Neural crest cell (in vitro differentiated cells): ENCODE measurements around the gene SPACA7. TPM values are rescaled to one million over a fixed set of nuclear protein-coding genes. Genes with fewer than 3 reads are reported as not detected.

Experiments used
- DNase-seq: peaks from one replicate; pipeline ENCODE4 v3.0.0; 2021; ENCODE audit warnings: low read depth, mixed read lengths, low spot score
- H3K27ac Mint-ChIP-seq: one replicate; pipeline ENCODE4 v1.8.0; 2021; ENCODE audit warnings: mild to moderate bottlenecking, mixed read lengths; ENCODE audit not compliant: unreplicated experiment
- H3K27me3 Mint-ChIP-seq: 2 replicates; pipeline ENCODE4 v1.8.0; 2021; ENCODE audit warnings: low read depth, mild to moderate bottlenecking, mixed read lengths
- H3K36me3 Mint-ChIP-seq: 2 replicates; pipeline ENCODE4 v1.8.0; 2021; ENCODE audit warnings: low read depth, mild to moderate bottlenecking, mixed read lengths
- H3K4me1 Mint-ChIP-seq: 2 replicates; pipeline ENCODE4 v1.8.0; 2021; ENCODE audit warnings: mixed read lengths
- H3K4me3 Mint-ChIP-seq: one replicate; pipeline ENCODE4 v1.8.0; 2021; ENCODE audit warnings: mild to moderate bottlenecking, mixed read lengths
- H3K9me3 Mint-ChIP-seq: 2 replicates; pipeline ENCODE4 v1.8.0; 2021; ENCODE audit warnings: mixed read lengths
- total RNA-seq: library from RNA; stranded (reverse); gene quantifications from 2 replicates; pipeline ENCODE4 v1.2.1, GENCODE V29; 2021
- TF ChIP-seq, protein P1 (sequence below): fragments of 200-600 bp; sonication (generic); conservative IDR thresholded peaks from 2 replicates; pipeline ENCODE4 v1.5.0; 2021; ENCODE audit warnings: antibody characterized with exemption, mild to moderate bottlenecking

Gene SPACA7
- total RNA-seq, 1 donor from 2014 or later = not detected

DNA sequence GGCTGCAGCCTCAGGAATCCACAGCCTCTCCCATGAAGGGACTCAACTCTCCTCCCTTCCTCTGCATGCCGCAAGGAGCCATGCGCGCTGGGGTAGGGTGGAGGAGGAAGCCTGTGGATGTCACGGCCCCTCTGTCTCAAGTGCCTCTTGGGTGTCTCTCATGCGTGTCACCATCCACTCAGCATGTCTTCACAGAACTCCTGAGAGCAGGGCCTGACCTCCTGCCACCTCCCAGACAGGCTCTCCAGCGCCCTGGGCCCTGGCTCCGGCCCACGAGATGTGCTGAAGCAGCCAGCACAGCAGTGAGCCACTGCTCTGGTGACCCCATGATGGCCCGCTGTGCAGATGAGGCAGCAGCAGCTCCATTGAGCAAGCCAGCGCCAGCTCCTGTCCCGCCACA is 25.9 kb upstream of the SPACA7 start:
- Mint-ChIP-seq H3K4me3 (no peak overlapping the region), H3K27ac (no peak overlapping the region), H3K36me3 (no peaks in the 10 kb centered on the region), H3K4me1 (peaks cover 33% of the 10 kb centered on the region), H3K9me3 (no peaks in the 10 kb centered on the region), H3K27me3 (peaks cover 24% of the 10 kb centered on the region)
- TF ChIP-seq, protein P1, sequence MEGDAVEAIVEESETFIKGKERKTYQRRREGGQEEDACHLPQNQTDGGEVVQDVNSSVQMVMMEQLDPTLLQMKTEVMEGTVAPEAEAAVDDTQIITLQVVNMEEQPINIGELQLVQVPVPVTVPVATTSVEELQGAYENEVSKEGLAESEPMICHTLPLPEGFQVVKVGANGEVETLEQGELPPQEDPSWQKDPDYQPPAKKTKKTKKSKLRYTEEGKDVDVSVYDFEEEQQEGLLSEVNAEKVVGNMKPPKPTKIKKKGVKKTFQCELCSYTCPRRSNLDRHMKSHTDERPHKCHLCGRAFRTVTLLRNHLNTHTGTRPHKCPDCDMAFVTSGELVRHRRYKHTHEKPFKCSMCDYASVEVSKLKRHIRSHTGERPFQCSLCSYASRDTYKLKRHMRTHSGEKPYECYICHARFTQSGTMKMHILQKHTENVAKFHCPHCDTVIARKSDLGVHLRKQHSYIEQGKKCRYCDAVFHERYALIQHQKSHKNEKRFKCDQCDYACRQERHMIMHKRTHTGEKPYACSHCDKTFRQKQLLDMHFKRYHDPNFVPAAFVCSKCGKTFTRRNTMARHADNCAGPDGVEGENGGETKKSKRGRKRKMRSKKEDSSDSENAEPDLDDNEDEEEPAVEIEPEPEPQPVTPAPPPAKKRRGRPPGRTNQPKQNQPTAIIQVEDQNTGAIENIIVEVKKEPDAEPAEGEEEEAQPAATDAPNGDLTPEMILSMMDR = no peak
- DNase-seq = no peak

DNA sequence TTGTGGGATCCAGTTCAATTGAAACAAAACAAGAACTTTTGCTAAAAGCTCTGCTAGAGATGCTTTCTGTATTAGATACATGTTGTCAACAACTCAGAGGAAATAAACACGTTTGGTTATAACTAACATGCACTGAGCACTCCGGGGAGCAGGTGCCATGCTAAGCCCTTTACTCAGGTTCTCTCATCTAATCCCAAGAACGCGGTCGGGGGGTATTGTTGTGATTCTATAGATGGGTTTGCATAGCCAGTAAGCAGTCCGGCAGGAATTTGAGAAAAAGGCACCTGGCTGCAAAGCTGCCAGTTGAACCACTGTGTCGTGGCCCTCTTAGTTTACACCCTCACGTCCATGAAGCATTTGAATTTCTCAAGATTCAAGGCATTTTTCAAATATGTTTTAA is 24.3 kb upstream of the SPACA7 start:
- no peak overlapping the region for H3K4me3 Mint-ChIP-seq
- H3K27me3 Mint-ChIP-seq = peaks cover 8% of the 10 kb centered on the region
- H3K27ac Mint-ChIP-seq = no peak overlapping the region

DNA sequence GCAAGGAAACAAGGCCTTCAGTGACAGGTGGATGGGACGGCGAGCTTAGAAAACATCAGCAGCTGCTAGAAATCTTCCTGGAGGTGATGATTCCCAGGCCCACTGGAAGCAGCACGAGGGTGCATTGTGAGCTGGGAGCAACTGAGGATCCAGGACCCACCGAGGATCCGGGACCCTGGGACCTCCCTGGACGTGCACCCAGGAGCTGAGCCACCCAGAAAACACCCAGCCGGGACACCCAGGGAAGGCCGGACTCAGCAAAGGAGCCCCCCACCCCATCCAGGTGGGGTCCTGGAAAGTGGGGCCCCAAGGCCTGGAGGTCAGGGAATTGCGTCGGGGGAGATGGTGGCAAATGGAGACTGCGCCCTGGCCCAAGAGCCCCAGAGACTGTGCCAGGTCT is 22.3 kb upstream of the SPACA7 start:
- Mint-ChIP-seq H3K9me3 (peaks cover 7% of the 10 kb centered on the region), H3K27ac (no peak overlapping the region), H3K4me3 (no peak overlapping the region), H3K27me3 (no peaks in the 10 kb centered on the region), H3K36me3 (peaks cover 5% of the 10 kb centered on the region), H3K4me1 (peaks cover 13% of the 10 kb centered on the region)
- TF ChIP-seq, protein P1 = no peak
- no peak for DNase-seq

More for the DNA sequence above, 24.3 kb upstream of the SPACA7 start:
- Mint-ChIP-seq H3K36me3 (no peaks in the 10 kb centered on the region), H3K9me3 (no peaks in the 10 kb centered on the region), H3K4me1 (peaks cover 20% of the 10 kb centered on the region)
- TF ChIP-seq, protein P1 = no peak
- no peak for DNase-seq

DNA sequence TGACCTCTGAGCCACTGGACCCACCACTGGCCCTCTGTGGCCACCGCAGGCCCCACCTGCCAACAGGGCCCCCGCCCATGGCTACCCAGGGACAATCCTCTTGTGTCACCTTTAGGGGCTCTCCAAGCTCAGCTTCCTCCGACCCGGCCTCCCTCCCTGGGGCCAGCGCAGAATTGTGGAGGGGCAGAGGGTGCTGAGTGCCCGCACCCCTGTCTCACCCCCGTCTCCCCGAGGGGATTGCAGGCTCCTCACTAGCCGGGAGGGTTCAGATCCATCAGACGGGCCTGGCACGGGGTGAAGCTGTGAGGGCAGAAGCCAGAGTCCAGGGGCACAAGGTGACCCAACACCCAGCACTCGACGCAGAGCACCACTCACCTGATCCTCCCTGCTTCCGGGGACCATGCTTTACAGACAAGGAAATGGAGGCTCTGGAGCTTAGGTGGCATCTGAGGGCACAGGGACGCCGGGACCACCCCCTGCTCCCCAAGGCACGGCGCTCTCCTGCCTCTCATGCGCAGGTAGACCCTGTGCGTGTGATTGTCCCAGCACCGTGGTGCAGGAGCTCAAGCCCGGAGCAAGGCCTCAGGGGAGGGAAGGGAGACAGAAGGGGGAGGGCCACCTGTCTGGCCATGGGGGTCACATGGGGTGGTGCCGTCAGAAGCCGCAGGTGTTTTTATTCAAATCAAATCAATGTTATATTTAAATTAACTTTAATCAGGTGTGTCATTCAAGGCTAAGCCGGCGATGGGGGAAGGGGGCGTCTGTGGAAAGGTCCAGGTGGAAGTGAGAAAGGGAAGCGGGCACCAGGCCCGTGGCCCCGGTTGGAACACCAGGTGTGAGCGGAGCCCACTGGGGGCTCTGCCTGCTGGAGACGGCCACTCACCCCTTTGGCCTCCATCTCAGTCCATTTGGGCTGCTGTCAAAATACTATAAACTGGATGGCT is 21.6 kb upstream of the SPACA7 start:
- Mint-ChIP-seq H3K27ac (no peak overlapping the region), H3K4me1 (peaks cover 13% of the 10 kb centered on the region), H3K27me3 (no peaks in the 10 kb centered on the region), H3K9me3 (peaks cover 7% of the 10 kb centered on the region), H3K36me3 (peaks cover 5% of the 10 kb centered on the region), H3K4me3 (no peak overlapping the region)
- TF ChIP-seq, protein P1 = no peak
- no peak for DNase-seq

DNA sequence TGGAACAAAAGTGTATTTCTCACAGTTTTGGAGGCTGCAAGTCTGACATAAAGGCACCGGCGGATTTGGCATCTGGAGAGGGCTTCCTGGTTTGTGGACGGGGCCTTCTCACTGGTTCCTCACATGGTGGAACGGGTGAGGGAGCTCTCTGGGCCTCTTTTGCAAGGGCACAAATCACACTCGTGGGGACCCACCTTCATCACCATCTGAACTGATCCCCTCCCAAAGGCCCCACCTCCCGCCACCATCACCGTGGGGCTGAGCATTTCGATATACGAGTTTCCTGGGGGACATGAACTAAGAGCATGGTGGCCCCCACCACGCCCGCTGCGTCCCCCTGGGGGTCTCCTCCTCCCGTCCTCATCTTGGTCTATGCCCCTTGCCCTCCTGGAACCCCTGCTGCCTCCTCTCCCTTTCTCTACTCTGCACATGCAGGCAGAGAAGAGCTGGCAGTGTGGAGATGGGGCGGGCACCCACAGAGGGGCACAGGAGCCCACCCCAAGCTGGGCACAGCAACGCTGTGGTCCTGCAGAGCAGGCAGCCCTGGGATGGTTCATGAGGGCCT is 20.8 kb upstream of the SPACA7 start:
- H3K4me1 Mint-ChIP-seq = peaks cover 13% of the 10 kb centered on the region
- no peaks in the 10 kb centered on the region for H3K27me3 Mint-ChIP-seq
- peaks cover 7% of the 10 kb centered on the region for H3K9me3 Mint-ChIP-seq
- TF ChIP-seq, protein P1 = no peak
- H3K27ac Mint-ChIP-seq = no peak overlapping the region
- H3K4me3 Mint-ChIP-seq = no peak overlapping the region
- peaks cover 5% of the 10 kb centered on the region for H3K36me3 Mint-ChIP-seq
- DNase-seq = no peak
